GM23338 (cell line): ENCODE results near the gene GASK1B. TPM values are rescaled to one million over a fixed set of nuclear protein-coding genes. Genes with fewer than 3 reads are reported as not detected.

Source experiments
- ATAC-seq: fragments of 200-7000 bp; cut with Tn5 transposase; 3 replicates; pipeline ENCODE4 v1.9.1; 2020
- DNase-seq: peaks from one replicate; pipeline ENCODE4 v3.0.0-alpha.2; 2015; ENCODE audit warnings: low spot score
- H2AFZ ChIP-seq: fragments of 200-600 bp; sonication (generic); 2 replicates; pipeline ENCODE4 v1.8.0; 2016; ENCODE audit warnings: antibody characterized with exemption, mild to moderate bottlenecking, moderate library complexity
- H3F3A ChIP-seq: fragments of 200-600 bp; sonication (generic); replicated peaks from 2 replicates; pipeline ENCODE4 v1.8.0; 2017; ENCODE audit warnings: antibody characterized with exemption, mixed run types, low read depth
- H3K27ac ChIP-seq: fragments of 200-600 bp; sonication (generic); 2 replicates; pipeline ENCODE4 v1.6.1; 2016; ENCODE audit warnings: low read depth
- H3K27me3 ChIP-seq: fragments of 200-600 bp; sonication (generic); 2 replicates; pipeline ENCODE4 v1.8.0; 2016; ENCODE audit warnings: mild to moderate bottlenecking, mixed run types, moderate library complexity; ENCODE audit not compliant: insufficient read depth
- H3K36me3 ChIP-seq: fragments of 200-600 bp; sonication (generic); 2 replicates; pipeline ENCODE4 v1.8.0; 2016; ENCODE audit warnings: mild to moderate bottlenecking; ENCODE audit not compliant: insufficient read depth
- H3K4me1 ChIP-seq: fragments of 200-600 bp; sonication (generic); 2 replicates; pipeline ENCODE4 v1.8.0; 2016; ENCODE audit warnings: mild to moderate bottlenecking, moderate library complexity; ENCODE audit not compliant: insufficient read depth
- H3K4me2 ChIP-seq: fragments of 200-600 bp; sonication (generic); 2 replicates; pipeline ENCODE4 v1.7.1; 2017; ENCODE audit warnings: mixed run types
- H3K4me3 ChIP-seq: fragments of 200-600 bp; sonication (generic); 2 replicates; pipeline ENCODE4 v1.6.1; 2016; ENCODE audit warnings: mixed run types
- H3K79me2 ChIP-seq: fragments of 200-600 bp; sonication (generic); replicated peaks from 2 replicates; pipeline ENCODE4 v1.8.0; 2017; ENCODE audit warnings: mild to moderate bottlenecking; ENCODE audit not compliant: insufficient read depth
- H3K9me2 ChIP-seq: fragments of 200-600 bp; sonication (generic); 2 replicates; pipeline ENCODE4 v1.8.0; 2017; ENCODE audit not compliant: insufficient read depth
- H4K20me1 ChIP-seq: fragments of 200-600 bp; sonication (generic); replicated peaks from 2 replicates; pipeline ENCODE4 v1.8.0; 2017; ENCODE audit warnings: mild to moderate bottlenecking; ENCODE audit not compliant: insufficient read depth
- H3K27ac Mint-ChIP-seq: 2 replicates; pipeline ENCODE4 v1.8.0; 2020; ENCODE audit warnings: inconsistent platforms, mild to moderate bottlenecking, moderate library complexity, mixed read lengths
- H3K27me3 Mint-ChIP-seq: 3 replicates; pipeline ENCODE4 v1.8.0; 2022; ENCODE audit warnings: low read depth, mild to moderate bottlenecking, moderate library complexity, mixed read lengths, inconsistent platforms; ENCODE audit not compliant: insufficient read depth, poor library complexity
- H3K36me3 Mint-ChIP-seq: 3 replicates; pipeline ENCODE4 v1.8.0; 2021; ENCODE audit warnings: low read depth, mild to moderate bottlenecking, inconsistent platforms, moderate library complexity, mixed read lengths
- H3K4me1 Mint-ChIP-seq: 3 replicates; pipeline ENCODE4 v1.8.0; 2020; ENCODE audit warnings: mild to moderate bottlenecking, inconsistent platforms, mixed read lengths
- H3K4me3 Mint-ChIP-seq: 3 replicates; pipeline ENCODE4 v1.8.0; 2021; ENCODE audit warnings: moderate library complexity, mild to moderate bottlenecking, inconsistent platforms, mixed read lengths
- H3K9me3 Mint-ChIP-seq: 3 replicates; pipeline ENCODE4 v1.8.0; 2020; ENCODE audit warnings: moderate library complexity, mild to moderate bottlenecking, inconsistent platforms, mixed read lengths
- CREB1 ChIP-seq: fragments of 250-450 bp; sonication (Bioruptor Pico); IDR thresholded peaks from 2 replicates; pipeline ENCODE4 v1.5.0; 2020; ENCODE audit warnings: low read depth, mild to moderate bottlenecking, moderate library complexity
- EZH2 ChIP-seq: fragments of 200-600 bp; sonication (generic); IDR thresholded peaks from one replicate; pipeline ENCODE4 v1.8.0; 2017; ENCODE audit warnings: antibody characterized with exemption, mild to moderate bottlenecking, low read depth; ENCODE audit not compliant: unreplicated experiment
- EZH2phosphoT487 ChIP-seq: fragments of 200-600 bp; sonication (generic); IDR thresholded peaks from one replicate; pipeline ENCODE4 v1.8.1; 2018; ENCODE audit warnings: antibody characterized with exemption; ENCODE audit not compliant: unreplicated experiment
- JUNB ChIP-seq: IDR thresholded peaks from one replicate; pipeline ENCODE4 v1.6.1; 2016; ENCODE audit warnings: antibody characterized with exemption; ENCODE audit not compliant: unreplicated experiment
- NANOG ChIP-seq: IDR thresholded peaks from 2 replicates; pipeline ENCODE4 v1.6.1; 2016; ENCODE audit warnings: antibody characterized with exemption, borderline replicate concordance
- POLR2AphosphoS5 ChIP-seq: IDR thresholded peaks from 2 replicates; pipeline ENCODE4 v1.6.1; 2016; ENCODE audit warnings: antibody characterized with exemption, low read depth
- STAT1 ChIP-seq: IDR thresholded peaks from one replicate; pipeline ENCODE4 v1.6.1; 2016; ENCODE audit warnings: antibody characterized with exemption; ENCODE audit not compliant: unreplicated experiment
- ZNF114 ChIP-seq: fragments of 250-450 bp; sonication (Bioruptor Pico); IDR thresholded peaks from 2 replicates; pipeline ENCODE4 v1.5.0; 2020; ENCODE audit warnings: mild to moderate bottlenecking, moderate library complexity
- ZNF331 ChIP-seq: fragments of 250-450 bp; sonication (Bioruptor Pico); IDR thresholded peaks from 2 replicates; pipeline ENCODE4 v1.5.0; 2020; ENCODE audit warnings: low read depth, mild to moderate bottlenecking, moderate library complexity
- polyA plus RNA-seq: library from polyadenylated mRNA; unstranded; fragments of >200 nt; fragmentation: Nextera tagmentation; extraction: Ambion mirVana; gene quantifications from 2 replicates; pipeline ENCODE4 v1.2.1, GENCODE V29; 2016
- total RNA-seq: library from RNA; depleted of rRNA; stranded (reverse); fragments of >200 nt; shearing (Covaris generic); gene quantifications from 2 replicates; pipeline ENCODE4 v1.2.3, GENCODE V29; 2014
- TF ChIP-seq, protein P1 (sequence below): fragments of 250-450 bp; sonication (Bioruptor Pico); IDR thresholded peaks from 2 replicates; pipeline ENCODE4 v1.5.0; 2020; ENCODE audit warnings: mild to moderate bottlenecking, moderate library complexity
- TF ChIP-seq, protein P2 (sequence below): IDR thresholded peaks from 2 replicates; pipeline ENCODE4 v1.6.1; 2016; ENCODE audit warnings: antibody characterized with exemption
- TF ChIP-seq, protein P3 (sequence below), 2 experiments: fragments of 200-600 bp in 1 of 2; sonication (generic) in 1 of 2; conservative IDR thresholded peaks; 2 replicates each; pipeline versions ENCODE4 v1.5.1 to v1.6.1; 2016 to 2017; ENCODE audit warnings: antibody characterized with exemption in 2 of 2, low read depth in 2 of 2, mild to moderate bottlenecking in 2 of 2, moderate library complexity in 1 of 2
- TF ChIP-seq, protein P4 (sequence below): IDR thresholded peaks from one replicate; pipeline ENCODE4 v1.6.1; 2018; ENCODE audit warnings: antibody characterized with exemption; ENCODE audit not compliant: unreplicated experiment

The GASK1B gene
- total and polyA plus RNA-seq, 2 experiments from 2014 or later: not detected

DNA sequence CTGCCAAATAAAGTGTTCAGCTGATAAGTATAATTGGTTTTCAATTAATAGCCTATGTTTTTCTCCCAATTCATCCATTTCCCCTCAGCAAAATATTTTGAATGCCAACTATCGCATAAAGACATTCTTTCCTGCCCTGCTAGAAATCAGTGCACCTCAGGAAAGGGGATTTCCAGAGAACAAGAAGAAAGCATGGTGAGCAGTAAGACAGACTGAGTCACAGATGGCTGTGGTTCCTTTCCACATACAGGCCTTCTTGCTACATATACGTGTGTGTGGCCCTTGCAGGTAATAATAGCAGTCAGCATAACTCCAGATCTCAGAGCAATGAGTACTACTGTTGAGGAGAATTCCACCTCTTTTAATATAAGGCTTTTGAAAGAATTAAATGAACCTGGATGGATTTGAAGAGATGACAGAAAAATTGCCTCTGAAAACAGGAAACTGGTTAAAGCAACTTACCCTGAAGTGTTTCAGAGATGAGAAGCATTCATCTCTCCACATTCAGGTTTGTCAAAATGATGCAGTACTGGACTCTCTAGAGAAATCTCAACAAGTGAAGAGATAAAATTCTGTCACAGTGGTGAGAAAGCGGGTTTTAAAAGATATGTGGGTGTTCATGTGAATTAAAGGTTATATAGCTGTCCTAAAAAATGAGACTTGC, 13.6 kb downstream of the GASK1B start:
- H3K4me1 Mint-ChIP-seq: peaks cover 14% of the 10 kb centered on the region; the same call in 2 of the 3 replicates
- Histone ChIP-seq H2AFZ (no peak overlapping the region; the same call in 1 of the 2 replicates), H3K79me2 (no peaks in the 10 kb centered on the region), H3K27ac (no peak overlapping the region), H3K36me3 (no peaks in the 10 kb centered on the region), H3K4me2 (no peak overlapping the region), H3K4me1 (0 out of 2 replicates have a peak, but pooled peaks cover 2% of the 10 kb centered on the region), H3K27me3 (no peaks in the 10 kb centered on the region), H4K20me1 (no peaks in the 10 kb centered on the region), H3K4me3 (no peak overlapping the region), H3F3A (no peaks in the 10 kb centered on the region), H3K9me2 (0 out of 2 replicates have a peak, but pooled peaks cover 2% of the 10 kb centered on the region)
- no peak overlapping the region for H3K4me3 Mint-ChIP-seq
- no peak for DNase-seq
- H3K27me3 Mint-ChIP-seq: no peaks in the 10 kb centered on the region
- H3K9me3 Mint-ChIP-seq: no peaks in the 10 kb centered on the region
- ATAC-seq: no peak
- TF ChIP-seq, protein P1, sequence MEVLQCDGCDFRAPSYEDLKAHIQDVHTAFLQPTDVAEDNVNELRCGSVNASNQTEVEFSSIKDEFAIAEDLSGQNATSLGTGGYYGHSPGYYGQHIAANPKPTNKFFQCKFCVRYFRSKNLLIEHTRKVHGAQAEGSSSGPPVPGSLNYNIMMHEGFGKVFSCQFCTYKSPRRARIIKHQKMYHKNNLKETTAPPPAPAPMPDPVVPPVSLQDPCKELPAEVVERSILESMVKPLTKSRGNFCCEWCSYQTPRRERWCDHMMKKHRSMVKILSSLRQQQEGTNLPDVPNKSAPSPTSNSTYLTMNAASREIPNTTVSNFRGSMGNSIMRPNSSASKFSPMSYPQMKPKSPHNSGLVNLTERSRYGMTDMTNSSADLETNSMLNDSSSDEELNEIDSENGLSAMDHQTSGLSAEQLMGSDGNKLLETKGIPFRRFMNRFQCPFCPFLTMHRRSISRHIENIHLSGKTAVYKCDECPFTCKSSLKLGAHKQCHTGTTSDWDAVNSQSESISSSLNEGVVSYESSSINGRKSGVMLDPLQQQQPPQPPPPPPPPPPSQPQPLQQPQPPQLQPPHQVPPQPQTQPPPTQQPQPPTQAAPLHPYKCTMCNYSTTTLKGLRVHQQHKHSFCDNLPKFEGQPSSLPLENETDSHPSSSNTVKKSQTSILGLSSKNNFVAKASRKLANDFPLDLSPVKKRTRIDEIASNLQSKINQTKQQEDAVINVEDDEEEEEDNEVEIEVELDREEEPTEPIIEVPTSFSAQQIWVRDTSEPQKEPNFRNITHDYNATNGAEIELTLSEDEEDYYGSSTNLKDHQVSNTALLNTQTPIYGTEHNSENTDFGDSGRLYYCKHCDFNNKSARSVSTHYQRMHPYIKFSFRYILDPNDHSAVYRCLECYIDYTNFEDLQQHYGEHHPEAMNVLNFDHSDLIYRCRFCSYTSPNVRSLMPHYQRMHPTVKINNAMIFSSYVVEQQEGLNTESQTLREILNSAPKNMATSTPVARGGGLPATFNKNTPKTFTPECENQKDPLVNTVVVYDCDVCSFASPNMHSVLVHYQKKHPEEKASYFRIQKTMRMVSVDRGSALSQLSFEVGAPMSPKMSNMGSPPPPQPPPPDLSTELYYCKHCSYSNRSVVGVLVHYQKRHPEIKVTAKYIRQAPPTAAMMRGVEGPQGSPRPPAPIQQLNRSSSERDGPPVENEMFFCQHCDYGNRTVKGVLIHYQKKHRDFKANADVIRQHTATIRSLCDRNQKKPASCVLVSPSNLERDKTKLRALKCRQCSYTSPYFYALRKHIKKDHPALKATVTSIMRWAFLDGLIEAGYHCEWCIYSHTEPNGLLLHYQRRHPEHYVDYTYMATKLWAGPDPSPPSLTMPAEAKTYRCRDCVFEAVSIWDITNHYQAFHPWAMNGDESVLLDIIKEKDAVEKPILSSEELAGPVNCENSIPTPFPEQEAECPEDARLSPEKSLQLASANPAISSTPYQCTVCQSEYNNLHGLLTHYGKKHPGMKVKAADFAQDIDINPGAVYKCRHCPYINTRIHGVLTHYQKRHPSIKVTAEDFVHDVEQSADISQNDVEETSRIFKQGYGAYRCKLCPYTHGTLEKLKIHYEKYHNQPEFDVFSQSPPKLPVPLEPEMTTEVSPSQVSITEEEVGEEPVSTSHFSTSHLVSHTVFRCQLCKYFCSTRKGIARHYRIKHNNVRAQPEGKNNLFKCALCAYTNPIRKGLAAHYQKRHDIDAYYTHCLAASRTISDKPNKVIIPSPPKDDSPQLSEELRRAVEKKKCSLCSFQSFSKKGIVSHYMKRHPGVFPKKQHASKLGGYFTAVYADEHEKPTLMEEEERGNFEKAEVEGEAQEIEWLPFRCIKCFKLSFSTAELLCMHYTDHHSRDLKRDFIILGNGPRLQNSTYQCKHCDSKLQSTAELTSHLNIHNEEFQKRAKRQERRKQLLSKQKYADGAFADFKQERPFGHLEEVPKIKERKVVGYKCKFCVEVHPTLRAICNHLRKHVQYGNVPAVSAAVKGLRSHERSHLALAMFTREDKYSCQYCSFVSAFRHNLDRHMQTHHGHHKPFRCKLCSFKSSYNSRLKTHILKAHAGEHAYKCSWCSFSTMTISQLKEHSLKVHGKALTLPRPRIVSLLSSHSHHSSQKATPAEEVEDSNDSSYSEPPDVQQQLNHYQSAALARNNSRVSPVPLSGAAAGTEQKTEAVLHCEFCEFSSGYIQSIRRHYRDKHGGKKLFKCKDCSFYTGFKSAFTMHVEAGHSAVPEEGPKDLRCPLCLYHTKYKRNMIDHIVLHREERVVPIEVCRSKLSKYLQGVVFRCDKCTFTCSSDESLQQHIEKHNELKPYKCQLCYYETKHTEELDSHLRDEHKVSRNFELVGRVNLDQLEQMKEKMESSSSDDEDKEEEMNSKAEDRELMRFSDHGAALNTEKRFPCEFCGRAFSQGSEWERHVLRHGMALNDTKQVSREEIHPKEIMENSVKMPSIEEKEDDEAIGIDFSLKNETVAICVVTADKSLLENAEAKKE (CRISPR knock-in tag): no peak
- TF ChIP-seq CREB1 (CRISPR knock-in tag): no peak
- TF ChIP-seq, protein P2, sequence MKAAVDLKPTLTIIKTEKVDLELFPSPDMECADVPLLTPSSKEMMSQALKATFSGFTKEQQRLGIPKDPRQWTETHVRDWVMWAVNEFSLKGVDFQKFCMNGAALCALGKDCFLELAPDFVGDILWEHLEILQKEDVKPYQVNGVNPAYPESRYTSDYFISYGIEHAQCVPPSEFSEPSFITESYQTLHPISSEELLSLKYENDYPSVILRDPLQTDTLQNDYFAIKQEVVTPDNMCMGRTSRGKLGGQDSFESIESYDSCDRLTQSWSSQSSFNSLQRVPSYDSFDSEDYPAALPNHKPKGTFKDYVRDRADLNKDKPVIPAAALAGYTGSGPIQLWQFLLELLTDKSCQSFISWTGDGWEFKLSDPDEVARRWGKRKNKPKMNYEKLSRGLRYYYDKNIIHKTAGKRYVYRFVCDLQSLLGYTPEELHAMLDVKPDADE: no peak
- TF ChIP-seq, protein P3, sequence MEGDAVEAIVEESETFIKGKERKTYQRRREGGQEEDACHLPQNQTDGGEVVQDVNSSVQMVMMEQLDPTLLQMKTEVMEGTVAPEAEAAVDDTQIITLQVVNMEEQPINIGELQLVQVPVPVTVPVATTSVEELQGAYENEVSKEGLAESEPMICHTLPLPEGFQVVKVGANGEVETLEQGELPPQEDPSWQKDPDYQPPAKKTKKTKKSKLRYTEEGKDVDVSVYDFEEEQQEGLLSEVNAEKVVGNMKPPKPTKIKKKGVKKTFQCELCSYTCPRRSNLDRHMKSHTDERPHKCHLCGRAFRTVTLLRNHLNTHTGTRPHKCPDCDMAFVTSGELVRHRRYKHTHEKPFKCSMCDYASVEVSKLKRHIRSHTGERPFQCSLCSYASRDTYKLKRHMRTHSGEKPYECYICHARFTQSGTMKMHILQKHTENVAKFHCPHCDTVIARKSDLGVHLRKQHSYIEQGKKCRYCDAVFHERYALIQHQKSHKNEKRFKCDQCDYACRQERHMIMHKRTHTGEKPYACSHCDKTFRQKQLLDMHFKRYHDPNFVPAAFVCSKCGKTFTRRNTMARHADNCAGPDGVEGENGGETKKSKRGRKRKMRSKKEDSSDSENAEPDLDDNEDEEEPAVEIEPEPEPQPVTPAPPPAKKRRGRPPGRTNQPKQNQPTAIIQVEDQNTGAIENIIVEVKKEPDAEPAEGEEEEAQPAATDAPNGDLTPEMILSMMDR (conservative IDR thresholded peaks at IDR 0.05; ENCODE audit: low read depth in 2 of 2): no peak
- no peak for TF ChIP-seq EZH2
- TF ChIP-seq POLR2AphosphoS5: no peak
- TF ChIP-seq NANOG: no peak
- no peak for TF ChIP-seq ZNF114
- TF ChIP-seq, protein P4, sequence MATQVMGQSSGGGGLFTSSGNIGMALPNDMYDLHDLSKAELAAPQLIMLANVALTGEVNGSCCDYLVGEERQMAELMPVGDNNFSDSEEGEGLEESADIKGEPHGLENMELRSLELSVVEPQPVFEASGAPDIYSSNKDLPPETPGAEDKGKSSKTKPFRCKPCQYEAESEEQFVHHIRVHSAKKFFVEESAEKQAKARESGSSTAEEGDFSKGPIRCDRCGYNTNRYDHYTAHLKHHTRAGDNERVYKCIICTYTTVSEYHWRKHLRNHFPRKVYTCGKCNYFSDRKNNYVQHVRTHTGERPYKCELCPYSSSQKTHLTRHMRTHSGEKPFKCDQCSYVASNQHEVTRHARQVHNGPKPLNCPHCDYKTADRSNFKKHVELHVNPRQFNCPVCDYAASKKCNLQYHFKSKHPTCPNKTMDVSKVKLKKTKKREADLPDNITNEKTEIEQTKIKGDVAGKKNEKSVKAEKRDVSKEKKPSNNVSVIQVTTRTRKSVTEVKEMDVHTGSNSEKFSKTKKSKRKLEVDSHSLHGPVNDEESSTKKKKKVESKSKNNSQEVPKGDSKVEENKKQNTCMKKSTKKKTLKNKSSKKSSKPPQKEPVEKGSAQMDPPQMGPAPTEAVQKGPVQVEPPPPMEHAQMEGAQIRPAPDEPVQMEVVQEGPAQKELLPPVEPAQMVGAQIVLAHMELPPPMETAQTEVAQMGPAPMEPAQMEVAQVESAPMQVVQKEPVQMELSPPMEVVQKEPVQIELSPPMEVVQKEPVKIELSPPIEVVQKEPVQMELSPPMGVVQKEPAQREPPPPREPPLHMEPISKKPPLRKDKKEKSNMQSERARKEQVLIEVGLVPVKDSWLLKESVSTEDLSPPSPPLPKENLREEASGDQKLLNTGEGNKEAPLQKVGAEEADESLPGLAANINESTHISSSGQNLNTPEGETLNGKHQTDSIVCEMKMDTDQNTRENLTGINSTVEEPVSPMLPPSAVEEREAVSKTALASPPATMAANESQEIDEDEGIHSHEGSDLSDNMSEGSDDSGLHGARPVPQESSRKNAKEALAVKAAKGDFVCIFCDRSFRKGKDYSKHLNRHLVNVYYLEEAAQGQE: no peak
- no peak for TF ChIP-seq STAT1
- no peak for TF ChIP-seq ZNF331 (CRISPR knock-in tag)
- TF ChIP-seq JUNB: no peak
- no peak for TF ChIP-seq EZH2phosphoT487
- H3K36me3 Mint-ChIP-seq: no peaks in the 10 kb centered on the region
- peak overlapping the region; percentile 54; the same call in 1 of the 2 replicates for H3K27ac Mint-ChIP-seq
